ENCODE results near the gene MEX3D.

MEX3D gene

GRCh38 chr19:1602091-1602707 lies 34.1 kb upstream of the MEX3D start:
- TF ChIP-seq, protein P1, sequence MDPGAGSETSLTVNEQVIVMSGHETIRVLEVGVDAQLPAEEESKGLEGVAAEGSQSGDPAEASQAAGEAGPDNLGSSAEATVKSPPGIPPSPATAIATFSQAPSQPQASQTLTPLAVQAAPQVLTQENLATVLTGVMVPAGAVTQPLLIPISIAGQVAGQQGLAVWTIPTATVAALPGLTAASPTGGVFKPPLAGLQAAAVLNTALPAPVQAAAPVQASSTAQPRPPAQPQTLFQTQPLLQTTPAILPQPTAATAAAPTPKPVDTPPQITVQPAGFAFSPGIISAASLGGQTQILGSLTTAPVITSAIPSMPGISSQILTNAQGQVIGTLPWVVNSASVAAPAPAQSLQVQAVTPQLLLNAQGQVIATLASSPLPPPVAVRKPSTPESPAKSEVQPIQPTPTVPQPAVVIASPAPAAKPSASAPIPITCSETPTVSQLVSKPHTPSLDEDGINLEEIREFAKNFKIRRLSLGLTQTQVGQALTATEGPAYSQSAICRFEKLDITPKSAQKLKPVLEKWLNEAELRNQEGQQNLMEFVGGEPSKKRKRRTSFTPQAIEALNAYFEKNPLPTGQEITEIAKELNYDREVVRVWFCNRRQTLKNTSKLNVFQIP (CRISPR knock-in tag; IDR thresholded peaks at IDR 0.05; ENCODE audit: borderline replicate concordance, low read depth), result no peak
- TF ChIP-seq RARB (CRISPR knock-in tag; IDR thresholded peaks at IDR 0.05) (no peak), ZC3H10 (CRISPR knock-in tag; IDR thresholded peaks at IDR 0.05) (no peak), OSR1 (CRISPR knock-in tag; IDR thresholded peaks at IDR 0.05) (no peak), ZNF8 (CRISPR knock-in tag; IDR thresholded peaks at IDR 0.05) (no peak), ZFP3 (CRISPR knock-in tag; IDR thresholded peaks at IDR 0.05) (no peak), CSDC2 (CRISPR knock-in tag; IDR thresholded peaks at IDR 0.05) (no peak)
- TF ChIP-seq, protein P2, sequence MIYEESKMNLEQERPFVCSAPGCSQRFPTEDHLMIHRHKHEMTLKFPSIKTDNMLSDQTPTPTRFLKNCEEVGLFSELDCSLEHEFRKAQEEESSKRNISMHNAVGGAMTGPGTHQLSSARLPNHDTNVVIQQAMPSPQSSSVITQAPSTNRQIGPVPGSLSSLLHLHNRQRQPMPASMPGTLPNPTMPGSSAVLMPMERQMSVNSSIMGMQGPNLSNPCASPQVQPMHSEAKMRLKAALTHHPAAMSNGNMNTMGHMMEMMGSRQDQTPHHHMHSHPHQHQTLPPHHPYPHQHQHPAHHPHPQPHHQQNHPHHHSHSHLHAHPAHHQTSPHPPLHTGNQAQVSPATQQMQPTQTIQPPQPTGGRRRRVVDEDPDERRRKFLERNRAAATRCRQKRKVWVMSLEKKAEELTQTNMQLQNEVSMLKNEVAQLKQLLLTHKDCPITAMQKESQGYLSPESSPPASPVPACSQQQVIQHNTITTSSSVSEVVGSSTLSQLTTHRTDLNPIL (CRISPR knock-in tag; IDR thresholded peaks at IDR 0.05; ENCODE audit: low read depth), result no peak
- ATAC-seq, result no peak

- TF ChIP-seq ZC3H10 (CRISPR knock-in tag; IDR thresholded peaks at IDR 0.05) (no peak), GLIS3 (CRISPR knock-in tag; IDR thresholded peaks at IDR 0.05) (no peak), CSDC2 (CRISPR knock-in tag; IDR thresholded peaks at IDR 0.05) (no peak), SNAI2 (CRISPR knock-in tag; IDR thresholded peaks at IDR 0.05) (no peak), ZNF70 (CRISPR knock-in tag; IDR thresholded peaks at IDR 0.05) (no peak), ZNF565 (CRISPR knock-in tag; conservative IDR thresholded peaks at IDR 0.05; ENCODE audit: low read depth) (no peak), PPARA (CRISPR knock-in tag; IDR thresholded peaks at IDR 0.05; ENCODE audit: borderline replicate concordance) (no peak), OSR1 (CRISPR knock-in tag; IDR thresholded peaks at IDR 0.05) (no peak), ZNF8 (CRISPR knock-in tag; IDR thresholded peaks at IDR 0.05) (no peak), ISL1 (CRISPR knock-in tag; IDR thresholded peaks at IDR 0.05) (no peak), ARNTL (CRISPR knock-in tag; IDR thresholded peaks at IDR 0.05; ENCODE audit: borderline replicate concordance, low read depth) (no peak), TCF4 (CRISPR knock-in tag; IDR thresholded peaks at IDR 0.05; ENCODE audit: borderline replicate concordance) (no peak), BACH2 (CRISPR knock-in tag; IDR thresholded peaks at IDR 0.05; ENCODE audit: borderline replicate concordance) (no peak)
- TF ChIP-seq, protein P1 (CRISPR knock-in tag; IDR thresholded peaks at IDR 0.05; ENCODE audit: borderline replicate concordance, low read depth), result no peak
- ATAC-seq, result no peak
Observed at GRCh38 chr19:1601613-1602064, 33.5 kb upstream of the MEX3D start.

GRCh38 chr19:1599460-1599846 lies 31.3 kb upstream of the MEX3D start:
- no peak for ATAC-seq
- no peak for TF ChIP-seq ZC3H10 (CRISPR knock-in tag; IDR thresholded peaks at IDR 0.05)
- TF ChIP-seq PATZ1 (CRISPR knock-in tag; IDR thresholded peaks at IDR 0.05; ENCODE audit: borderline replicate concordance), result no peak
- no peak for TF ChIP-seq SNAI2 (CRISPR knock-in tag; IDR thresholded peaks at IDR 0.05)
- no peak for TF ChIP-seq ZFP30 (CRISPR knock-in tag; IDR thresholded peaks at IDR 0.05)
- no peak for TF ChIP-seq ESRRG (CRISPR knock-in tag; IDR thresholded peaks at IDR 0.05)
- no peak for TF ChIP-seq CSDC2 (CRISPR knock-in tag; IDR thresholded peaks at IDR 0.05)
- TF ChIP-seq, protein P2 (CRISPR knock-in tag; IDR thresholded peaks at IDR 0.05; ENCODE audit: low read depth), result no peak
- TF ChIP-seq ZFP3 (CRISPR knock-in tag; IDR thresholded peaks at IDR 0.05), result no peak
- no peak for TF ChIP-seq PPARA (CRISPR knock-in tag; IDR thresholded peaks at IDR 0.05; ENCODE audit: borderline replicate concordance)
- TF ChIP-seq ARNTL (CRISPR knock-in tag; IDR thresholded peaks at IDR 0.05; ENCODE audit: borderline replicate concordance, low read depth), result no peak
- TF ChIP-seq, protein P1 (CRISPR knock-in tag; IDR thresholded peaks at IDR 0.05; ENCODE audit: borderline replicate concordance, low read depth), result no peak
- no peak for TF ChIP-seq BACH2 (CRISPR knock-in tag; IDR thresholded peaks at IDR 0.05; ENCODE audit: borderline replicate concordance)
- no peak for TF ChIP-seq ZNF8 (CRISPR knock-in tag; IDR thresholded peaks at IDR 0.05)
- TF ChIP-seq ZNF565 (CRISPR knock-in tag; conservative IDR thresholded peaks at IDR 0.05; ENCODE audit: low read depth), result no peak
- TF ChIP-seq CSRNP3 (CRISPR knock-in tag; IDR thresholded peaks at IDR 0.05), result no peak
- no peak for TF ChIP-seq OSR1 (CRISPR knock-in tag; IDR thresholded peaks at IDR 0.05)
- TF ChIP-seq ISL1 (CRISPR knock-in tag; IDR thresholded peaks at IDR 0.05), result no peak
